HG03135 (cell line): ENCODE measurements around the gene ZIC2.
A peak's percentile ranks its signal among the peaks of the same experiment; 100 is the strongest.

ENCODE experiments used
- ATAC-seq: cut with Tn5 transposase; IDR thresholded peaks from one replicate; pipeline ENCODE4 v1.9.1; 2021; ENCODE audit warnings: mild to moderate bottlenecking, moderate library complexity; ENCODE audit not compliant: unreplicated experiment

ZIC2 gene

GRCh38 chr13:99973163-99973807, 8.3 kb upstream of the ZIC2 start:
- no peak for ATAC-seq

- no peak for ATAC-seq
Measured at GRCh38 chr13:99973808-99974185, 7.8 kb upstream of the ZIC2 start.

GRCh38 chr13:99974296-99974938, 7.2 kb upstream of the ZIC2 start:
- no peak for ATAC-seq

GRCh38 chr13:99974939-99975561, 6.5 kb upstream of the ZIC2 start:
- no peak for ATAC-seq

GRCh38 chr13:99975626-99976025, 6.0 kb upstream of the ZIC2 start:
- ATAC-seq: no peak

- no peak for ATAC-seq
Measured at GRCh38 chr13:99976575-99976974, 5.0 kb upstream of the ZIC2 start.

GRCh38 chr13:99977334-99977911, 4.2 kb upstream of the ZIC2 start:
- ATAC-seq: no peak

- no peak for ATAC-seq
Measured at GRCh38 chr13:99977912-99978798, 3.4 kb upstream of the ZIC2 start.

GRCh38 chr13:99978799-99979452, 2.7 kb upstream of the ZIC2 start:
- no peak for ATAC-seq

GRCh38 chr13:99979453-99980200, 2.0 kb upstream of the ZIC2 start:
- ATAC-seq: no peak

- peak; percentile 53 for ATAC-seq
Measured at GRCh38 chr13:99980201-99980823, 1.3 kb upstream of the ZIC2 start.

GRCh38 chr13:99980824-99981734, 505 bp upstream of the ZIC2 start:
- ATAC-seq: no peak

GRCh38 chr13:99982036-99982730, 599 bp downstream of the ZIC2 start:
- no peak for ATAC-seq

- ATAC-seq: no peak
Measured at GRCh38 chr13:99982731-99983498, 1.3 kb downstream of the ZIC2 start.

GRCh38 chr13:99983499-99984401, 2.2 kb downstream of the ZIC2 start:
- no peak for ATAC-seq
